HepG2 (cell line): ENCODE measurements around the gene SMIM13. TPM values are rescaled to one million over a fixed set of nuclear protein-coding genes. Genes with fewer than 3 reads are reported as not detected.

Experiments used
- CBFB ChIP-seq: sonication (generic); formaldehyde crosslinking; IDR thresholded peaks from 2 replicates; pipeline ENCODE4 v1.4.0; 2020; ENCODE audit warnings: missing genetic modification reagents
- MEIS2 ChIP-seq: sonication (generic); formaldehyde crosslinking; IDR thresholded peaks from 2 replicates; pipeline ENCODE4 v1.9.0; 2021; ENCODE audit warnings: mild to moderate bottlenecking, missing genetic modification reagents
- NFATC3 ChIP-seq: sonication (generic); formaldehyde crosslinking; IDR thresholded peaks from 2 replicates; pipeline ENCODE4 v1.5.1; 2020; ENCODE audit warnings: mild to moderate bottlenecking, missing genetic modification reagents
- NFKBIZ ChIP-seq: IDR thresholded peaks from 2 replicates; pipeline ENCODE4 v1.6.1; 2018; ENCODE audit warnings: missing genetic modification reagents, missing compliant biosample characterization
- PATZ1 ChIP-seq: sonication (generic); formaldehyde crosslinking; IDR thresholded peaks from 2 replicates; pipeline ENCODE4 v1.4.0; 2020; ENCODE audit warnings: missing genetic modification reagents
- PTBP1 ChIP-seq: fragments of 200-400 bp; formaldehyde crosslinking; IDR thresholded peaks from 2 replicates; pipeline ENCODE4 v1.6.1; 2018; ENCODE audit warnings: low read length, low read depth; ENCODE audit not compliant: poor library complexity, severe bottlenecking
- RFX1 ChIP-seq: fragments of 450-650 bp; IDR thresholded peaks from 2 replicates; pipeline ENCODE4 v1.6.1; 2017
- SKI ChIP-seq: fragments of 450-650 bp; IDR thresholded peaks from one replicate; pipeline ENCODE4 v1.6.1; 2018; ENCODE audit warnings: mild to moderate bottlenecking; ENCODE audit not compliant: partially characterized antibody
- SP2 ChIP-seq: sonication (generic); formaldehyde crosslinking; IDR thresholded peaks from 2 replicates; pipeline ENCODE4 v1.5.1; 2020; ENCODE audit warnings: mild to moderate bottlenecking, missing genetic modification reagents
- TEAD3 ChIP-seq: optimal IDR thresholded peaks from 2 replicates; pipeline ENCODE3; 2016; ENCODE audit warnings: borderline replicate concordance
- ZNF235 ChIP-seq: sonication (generic); formaldehyde crosslinking; IDR thresholded peaks from 2 replicates; pipeline ENCODE4 v1.8.1; 2023; ENCODE audit warnings: mild to moderate bottlenecking, missing genetic modification reagents, borderline replicate concordance
- ZNF317 ChIP-seq: sonication (generic); formaldehyde crosslinking; IDR thresholded peaks from 2 replicates; pipeline ENCODE4 v1.5.0; 2020; ENCODE audit warnings: mild to moderate bottlenecking, missing genetic modification reagents
- ZNF33B ChIP-seq: sonication (generic); formaldehyde crosslinking; IDR thresholded peaks from 2 replicates; pipeline ENCODE4 v1.5.1; 2020; ENCODE audit warnings: mild to moderate bottlenecking, missing genetic modification reagents
- ZNF510 ChIP-seq: sonication (generic); formaldehyde crosslinking; IDR thresholded peaks from 2 replicates; pipeline ENCODE4 v1.4.0; 2020; ENCODE audit warnings: low read depth, mild to moderate bottlenecking, missing genetic modification reagents
- ZNF570 ChIP-seq: sonication (generic); formaldehyde crosslinking; IDR thresholded peaks from 2 replicates; pipeline ENCODE4 v1.4.0; 2020; ENCODE audit warnings: mild to moderate bottlenecking, missing genetic modification reagents, borderline replicate concordance
- ZNF724P ChIP-seq: sonication (generic); formaldehyde crosslinking; IDR thresholded peaks from 2 replicates; pipeline ENCODE4 v1.8.0; 2022; ENCODE audit warnings: missing genetic modification reagents, borderline replicate concordance
- ZSCAN20 ChIP-seq: sonication (generic); formaldehyde crosslinking; IDR thresholded peaks from 2 replicates; pipeline ENCODE4 v1.4.0; 2020; ENCODE audit warnings: missing genetic modification reagents, mild to moderate bottlenecking, borderline replicate concordance
- ZSCAN25 ChIP-seq: sonication (generic); formaldehyde crosslinking; IDR thresholded peaks from 2 replicates; pipeline ENCODE4 v1.8.0; 2022; ENCODE audit warnings: mild to moderate bottlenecking, missing genetic modification reagents
- polyA plus RNA-seq, 8 experiments: library from polyadenylated mRNA; depleted of rRNA in 3 of 8; stranded (reverse) in 7 of 8; unstranded in 1 of 8; fragments of >200 nt; fragmentation: Illumina TruSeq in 4 of 8; extraction: Trizol in 4 of 8; gene quantifications; 2 replicates each; pipeline versions ENCODE4 v1.2.1 to v1.2.3, GENCODE V29; 2011 to 2016; ENCODE audit warnings: low read depth in 4 of 8, missing spikeins in 1 of 8, mixed read lengths in 1 of 8; ENCODE audit not compliant: insufficient read depth in 1 of 8
- total RNA-seq, 5 experiments: library from RNA; depleted of rRNA; stranded (reverse); fragments of >200 nt; fragmentation: Illumina TruSeq; extraction: Trizol; gene quantifications; 2 replicates each; pipeline ENCODE4 v1.2.3, GENCODE V29; 2016; ENCODE audit warnings: low read depth in 1 of 5
- TF ChIP-seq, protein P1 (sequence below), 2 experiments: fragments of 450-650 bp in 1 of 2; sonication (generic) in 1 of 2; formaldehyde crosslinking in 1 of 2; IDR thresholded peaks; 2 replicates each; pipeline versions ENCODE4 v1.6.1 to v1.8.0; 2016 to 2022; ENCODE audit warnings: antibody characterized with exemption in 1 of 2, mild to moderate bottlenecking in 1 of 2, missing genetic modification reagents in 1 of 2

The SMIM13 gene
- total and polyA plus RNA-seq, 2 of the 13 experiments (the other 11 are each of a cell fraction or from before 2014, with no cell fraction given) = 2.7 to 10.2 TPM

- TF ChIP-seq, protein P1, sequence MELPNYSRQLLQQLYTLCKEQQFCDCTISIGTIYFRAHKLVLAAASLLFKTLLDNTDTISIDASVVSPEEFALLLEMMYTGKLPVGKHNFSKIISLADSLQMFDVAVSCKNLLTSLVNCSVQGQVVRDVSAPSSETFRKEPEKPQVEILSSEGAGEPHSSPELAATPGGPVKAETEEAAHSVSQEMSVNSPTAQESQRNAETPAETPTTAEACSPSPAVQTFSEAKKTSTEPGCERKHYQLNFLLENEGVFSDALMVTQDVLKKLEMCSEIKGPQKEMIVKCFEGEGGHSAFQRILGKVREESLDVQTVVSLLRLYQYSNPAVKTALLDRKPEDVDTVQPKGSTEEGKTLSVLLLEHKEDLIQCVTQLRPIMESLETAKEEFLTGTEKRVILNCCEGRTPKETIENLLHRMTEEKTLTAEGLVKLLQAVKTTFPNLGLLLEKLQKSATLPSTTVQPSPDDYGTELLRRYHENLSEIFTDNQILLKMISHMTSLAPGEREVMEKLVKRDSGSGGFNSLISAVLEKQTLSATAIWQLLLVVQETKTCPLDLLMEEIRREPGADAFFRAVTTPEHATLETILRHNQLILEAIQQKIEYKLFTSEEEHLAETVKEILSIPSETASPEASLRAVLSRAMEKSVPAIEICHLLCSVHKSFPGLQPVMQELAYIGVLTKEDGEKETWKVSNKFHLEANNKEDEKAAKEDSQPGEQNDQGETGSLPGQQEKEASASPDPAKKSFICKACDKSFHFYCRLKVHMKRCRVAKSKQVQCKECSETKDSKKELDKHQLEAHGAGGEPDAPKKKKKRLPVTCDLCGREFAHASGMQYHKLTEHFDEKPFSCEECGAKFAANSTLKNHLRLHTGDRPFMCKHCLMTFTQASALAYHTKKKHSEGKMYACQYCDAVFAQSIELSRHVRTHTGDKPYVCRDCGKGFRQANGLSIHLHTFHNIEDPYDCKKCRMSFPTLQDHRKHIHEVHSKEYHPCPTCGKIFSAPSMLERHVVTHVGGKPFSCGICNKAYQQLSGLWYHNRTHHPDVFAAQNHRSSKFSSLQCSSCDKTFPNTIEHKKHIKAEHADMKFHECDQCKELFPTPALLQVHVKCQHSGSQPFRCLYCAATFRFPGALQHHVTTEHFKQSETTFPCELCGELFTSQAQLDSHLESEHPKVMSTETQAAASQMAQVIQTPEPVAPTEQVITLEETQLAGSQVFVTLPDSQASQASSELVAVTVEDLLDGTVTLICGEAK (IDR thresholded peaks at IDR 0.05) = no peak
- TF ChIP-seq, protein P1 (CRISPR knock-in tag; IDR thresholded peaks at IDR 0.05) = peak; percentile 86
- 0 out of 2 replicates have a peak, but pooled peaks have one; percentile 51 for TF ChIP-seq ZNF235 (CRISPR knock-in tag)
- peak; percentile 82; the same call in 1 of the 2 replicates for TF ChIP-seq ZNF33B
- TF ChIP-seq ZNF510 (CRISPR knock-in tag) = no peak
- TF ChIP-seq ZSCAN25 = peak; percentile 23; the same call in 1 of the 2 replicates
- peak; percentile 91 for TF ChIP-seq MEIS2 (CRISPR knock-in tag)
- TF ChIP-seq SKI = peak; percentile 54
- peak; percentile 93; the same call in 1 of the 2 replicates for TF ChIP-seq ZSCAN20 (CRISPR knock-in tag)
- peak; percentile 77 for TF ChIP-seq ZNF317 (CRISPR knock-in tag)
- peak; percentile 74 for TF ChIP-seq TEAD3
- TF ChIP-seq SP2 (CRISPR knock-in tag) = no peak; the same call in 1 of the 2 replicates
- TF ChIP-seq PATZ1 (CRISPR knock-in tag) = peak; percentile 93
- TF ChIP-seq PTBP1 = peak; percentile 72
- peak; percentile 77; the same call in 1 of the 2 replicates for TF ChIP-seq NFKBIZ
- TF ChIP-seq CBFB (CRISPR knock-in tag) = peak; percentile 92; the same call in 1 of the 2 replicates
- no peak for TF ChIP-seq ZNF570 (CRISPR knock-in tag)
- TF ChIP-seq ZNF724P (CRISPR knock-in tag) = 0 out of 2 replicates have a peak, but pooled peaks have one; percentile 55
- no peak for TF ChIP-seq RFX1
- TF ChIP-seq NFATC3 = no peak
Measured at GRCh38 chr6:11093626-11094410, at the start of gene SMIM13 (continued).
